ENCODE results near the gene GPC3. TPM values are rescaled to one million over a fixed set of nuclear protein-coding genes. Genes with fewer than 3 reads are reported as not detected.

Gene GPC3
- not detected in 2 replicates for total RNA-seq

- Histone ChIP-seq H3K4me2 (ENCODE audit: insufficient read depth, low read length) (no peak within 1 kb of the TSS), H4K20me1 (ENCODE audit: insufficient read depth, low read length) (no peaks in the 10 kb centered on the region), H3K4me1 (ENCODE audit: insufficient read depth, low read length) (no peaks in the 10 kb centered on the region), H3K9me3 (ENCODE audit: low read depth, low read length) (no peaks in the 10 kb centered on the region), H2AFZ (ENCODE audit: low read length) (no peak within 1 kb of the TSS), H3K27ac (ENCODE audit: low read depth, low read length) (no peak within 1 kb of the TSS), H3K27me3 (ENCODE audit: insufficient read depth, low read length) (no peaks in the 10 kb centered on the region), H3K4me3 (ENCODE audit: insufficient read depth, low read length) (no peak within 1 kb of the TSS), H3K36me3 (ENCODE audit: insufficient read depth, low read length) (no peaks in the 10 kb centered on the region), H3K79me2 (ENCODE audit: insufficient read depth, low read length) (no peaks in the 10 kb centered on the region)
- no peak for TF ChIP-seq CTCF (IDR thresholded peaks at IDR 0.05; ENCODE audit: extremely low read depth, low read depth, low read length)
- peak; percentile 65 for DNase-seq (ENCODE audit: insufficient read length, low spot score, missing footprints)
Measured at GRCh38 chrX:133985164-133985966, at the start of gene GPC3. GPC3 (minus strand) TSS chrX:133985594.

GRCh38 chrX:134032441-134032840 lies 47.0 kb upstream of the GPC3 start:
- Histone ChIP-seq H4K20me1 (ENCODE audit: insufficient read depth, low read length) (no peaks in the 10 kb centered on the region), H3K9me3 (ENCODE audit: low read depth, low read length) (no peaks in the 10 kb centered on the region), H3K4me3 (ENCODE audit: insufficient read depth, low read length) (no peak overlapping the region), H3K27ac (ENCODE audit: low read depth, low read length) (no peak overlapping the region), H2AFZ (ENCODE audit: low read length) (no peak overlapping the region), H3K4me2 (ENCODE audit: insufficient read depth, low read length) (no peak overlapping the region), H3K27me3 (ENCODE audit: insufficient read depth, low read length) (no peaks in the 10 kb centered on the region), H3K36me3 (ENCODE audit: insufficient read depth, low read length) (no peaks in the 10 kb centered on the region), H3K79me2 (ENCODE audit: insufficient read depth, low read length) (no peaks in the 10 kb centered on the region), H3K4me1 (ENCODE audit: insufficient read depth, low read length) (no peaks in the 10 kb centered on the region)
- no peak for DNase-seq (ENCODE audit: insufficient read length, low spot score, missing footprints)
- TF ChIP-seq CTCF (IDR thresholded peaks at IDR 0.05; ENCODE audit: extremely low read depth, low read depth, low read length): no peak

GRCh38 chrX:134026565-134027311 lies 41.3 kb upstream of the GPC3 start:
- Histone ChIP-seq H3K4me1 (ENCODE audit: insufficient read depth, low read length) (no peaks in the 10 kb centered on the region), H3K36me3 (ENCODE audit: insufficient read depth, low read length) (no peaks in the 10 kb centered on the region), H3K27me3 (ENCODE audit: insufficient read depth, low read length) (no peaks in the 10 kb centered on the region), H3K4me3 (ENCODE audit: insufficient read depth, low read length) (no peak overlapping the region), H3K79me2 (ENCODE audit: insufficient read depth, low read length) (no peaks in the 10 kb centered on the region), H3K27ac (ENCODE audit: low read depth, low read length) (no peak overlapping the region), H2AFZ (ENCODE audit: low read length) (peak overlapping the region; percentile 3), H4K20me1 (ENCODE audit: insufficient read depth, low read length) (no peaks in the 10 kb centered on the region), H3K9me3 (ENCODE audit: low read depth, low read length) (no peaks in the 10 kb centered on the region), H3K4me2 (ENCODE audit: insufficient read depth, low read length) (no peak overlapping the region)
- DNase-seq (ENCODE audit: insufficient read length, low spot score, missing footprints): peak; percentile 25
- peak; percentile 38 for TF ChIP-seq CTCF (IDR thresholded peaks at IDR 0.05; ENCODE audit: extremely low read depth, low read depth, low read length)

- Histone ChIP-seq H2AFZ (ENCODE audit: low read length) (no peak overlapping the region), H3K4me3 (ENCODE audit: insufficient read depth, low read length) (no peak overlapping the region), H3K9me3 (ENCODE audit: low read depth, low read length) (no peaks in the 10 kb centered on the region), H3K4me2 (ENCODE audit: insufficient read depth, low read length) (no peak overlapping the region), H3K36me3 (ENCODE audit: insufficient read depth, low read length) (no peaks in the 10 kb centered on the region), H4K20me1 (ENCODE audit: insufficient read depth, low read length) (no peaks in the 10 kb centered on the region), H3K4me1 (ENCODE audit: insufficient read depth, low read length) (no peaks in the 10 kb centered on the region), H3K27ac (ENCODE audit: low read depth, low read length) (no peak overlapping the region), H3K79me2 (ENCODE audit: insufficient read depth, low read length) (no peaks in the 10 kb centered on the region), H3K27me3 (ENCODE audit: insufficient read depth, low read length) (no peaks in the 10 kb centered on the region)
- no peak for DNase-seq (ENCODE audit: insufficient read length, low spot score, missing footprints)
- TF ChIP-seq CTCF (IDR thresholded peaks at IDR 0.05; ENCODE audit: extremely low read depth, low read depth, low read length): no peak
Measured at GRCh38 chrX:134025986-134026545, 40.7 kb upstream of the GPC3 start.

All from osteoblast (primary cell).